Fibroblast of peridontal ligament (primary cell): ENCODE results near the gene HYOU1.
"Not testable (repeated sequence)": the region's sequence is repeated elsewhere in the genome, so short reads cannot be mapped to it uniquely, and the experiment has no call there.

Experiments used
- DNase-seq: peaks from one replicate; pipeline ENCODE4 v3.0.0-alpha.2; 2010; ENCODE audit errors: extremely low read depth

Gene HYOU1

DNA sequence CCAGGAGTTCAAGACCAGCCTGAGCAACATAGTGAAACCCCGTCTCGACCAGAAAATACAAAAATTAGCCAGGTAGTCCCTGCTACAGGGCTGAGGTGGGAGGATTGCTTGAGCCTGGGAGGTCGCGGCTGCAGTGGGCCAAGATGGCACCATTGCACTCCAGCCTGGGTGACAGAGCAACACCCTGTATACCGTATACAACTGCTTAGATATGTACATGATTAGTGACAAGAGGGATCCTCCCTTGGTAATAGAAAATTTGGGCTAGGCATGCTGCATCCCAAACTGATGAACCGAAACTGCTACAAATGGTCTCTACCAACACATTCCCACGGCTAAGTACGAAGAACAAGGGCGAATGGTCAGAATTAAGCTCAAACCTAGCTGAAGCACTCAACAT is 14.1 kb downstream of the HYOU1 start:
- DNase-seq = no peak

DNA sequence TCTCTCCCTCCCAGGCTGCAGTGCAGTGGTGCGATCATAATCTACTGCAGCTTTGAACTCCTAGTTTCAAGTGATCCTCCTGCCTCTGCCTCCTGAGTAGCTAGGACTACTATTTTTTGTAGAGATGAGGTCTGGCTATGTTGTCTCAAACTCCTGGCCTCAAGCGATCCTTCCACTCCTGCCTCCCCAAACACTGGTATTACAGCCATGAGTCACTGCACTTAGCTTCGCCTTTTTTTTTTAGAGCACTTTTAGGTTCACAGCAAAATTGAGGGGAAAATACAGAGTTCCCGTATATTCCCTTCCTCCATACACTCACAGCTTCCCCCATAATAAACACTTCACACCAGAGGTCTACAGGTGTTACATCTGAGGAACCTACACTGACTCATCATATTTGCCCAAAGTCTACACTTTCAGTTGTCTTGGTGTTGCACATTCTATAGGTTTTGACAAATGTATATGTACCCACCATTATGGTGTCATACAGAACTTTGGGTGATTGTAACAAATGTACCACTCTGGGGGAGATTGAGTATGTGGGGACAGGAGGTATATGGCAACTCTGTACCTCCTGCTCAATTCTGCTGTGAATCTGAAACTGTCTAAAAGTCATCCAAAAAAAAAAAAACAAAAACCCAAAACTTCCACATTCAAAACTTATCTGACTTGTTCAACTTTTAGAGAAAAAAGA is 15.0 kb downstream of the HYOU1 start:
- DNase-seq = no peak

DNA sequence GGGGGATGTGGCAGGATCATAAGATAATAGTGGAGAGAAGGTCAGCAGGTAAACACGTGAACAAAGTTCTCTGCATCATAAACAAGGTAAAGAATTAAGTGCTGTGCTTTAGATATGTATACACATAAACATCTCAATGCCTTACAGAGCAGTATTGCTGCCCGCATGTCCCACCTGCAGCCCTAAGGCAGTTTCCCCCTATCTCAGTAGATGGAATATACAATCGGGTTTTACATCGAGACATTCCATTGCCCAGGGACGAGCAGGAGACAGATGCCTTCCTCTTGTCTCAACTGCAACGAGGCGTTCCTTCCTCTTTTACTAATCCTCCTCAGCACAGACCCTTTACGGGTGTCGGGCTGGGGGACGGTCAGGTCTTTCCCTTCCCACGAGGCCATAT is 17.5 kb downstream of the HYOU1 start:
- DNase-seq = not testable (repeated sequence)

DNA sequence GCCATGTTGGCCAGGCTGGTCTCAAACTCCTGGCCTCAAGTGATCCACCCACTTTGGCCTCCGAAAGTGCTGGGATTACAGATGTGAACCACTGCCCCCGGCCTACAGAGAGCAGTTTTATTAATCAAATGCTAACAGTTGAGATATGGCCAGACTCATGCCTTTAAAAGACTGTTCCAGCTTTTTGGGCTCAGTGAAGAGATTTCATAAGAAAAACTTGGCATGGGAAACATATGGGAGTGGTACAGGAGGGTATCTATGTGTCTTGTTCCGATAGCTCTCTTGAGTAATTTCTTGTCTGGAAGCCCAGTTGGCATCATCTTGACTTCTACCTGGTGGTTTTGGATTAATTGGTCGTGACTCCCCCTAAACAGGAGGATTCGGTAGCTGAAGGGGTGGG is 18.1 kb downstream of the HYOU1 start:
- no peak for DNase-seq

DNA sequence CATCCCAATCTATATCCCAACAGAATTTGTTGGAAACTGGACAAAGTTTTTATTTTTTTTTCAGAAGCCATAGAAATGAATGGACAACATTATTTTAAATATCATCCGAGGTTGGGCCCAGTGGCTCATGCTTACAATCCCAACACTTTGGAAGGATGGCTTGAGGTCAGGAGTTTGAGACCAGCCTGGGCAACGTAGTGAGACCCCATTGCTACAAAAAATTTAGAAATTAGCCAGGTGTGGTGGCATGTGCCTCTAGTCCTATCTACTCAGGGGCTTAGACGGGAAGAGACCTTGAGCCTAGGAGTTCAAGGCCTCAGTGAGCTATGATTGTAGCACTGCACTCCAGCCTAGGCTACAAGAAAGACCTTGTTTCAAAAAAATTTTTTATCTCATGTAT is 22.2 kb downstream of the HYOU1 start:
- DNase-seq = no peak

DNA sequence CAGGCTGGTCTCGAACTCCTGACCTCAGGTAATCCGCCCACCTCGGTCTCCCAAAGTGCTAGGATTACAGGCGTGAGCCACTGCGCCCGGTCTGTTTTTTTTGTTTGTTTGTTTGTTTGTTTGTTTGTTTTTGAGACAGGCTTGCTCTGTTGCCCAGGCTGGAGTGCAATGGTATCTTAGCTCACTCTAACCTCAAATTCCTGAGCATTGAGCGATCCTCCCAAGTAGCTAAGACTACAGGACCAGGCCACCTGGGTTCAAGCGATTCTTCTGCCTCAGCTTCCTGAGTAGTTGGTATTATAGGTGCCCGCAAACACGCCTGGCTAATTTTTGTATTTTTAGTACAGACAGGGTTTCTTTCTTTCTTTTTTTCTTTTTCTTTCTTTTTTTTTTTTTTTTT is 23.6 kb downstream of the HYOU1 start:
- DNase-seq = not testable (repeated sequence)

DNA sequence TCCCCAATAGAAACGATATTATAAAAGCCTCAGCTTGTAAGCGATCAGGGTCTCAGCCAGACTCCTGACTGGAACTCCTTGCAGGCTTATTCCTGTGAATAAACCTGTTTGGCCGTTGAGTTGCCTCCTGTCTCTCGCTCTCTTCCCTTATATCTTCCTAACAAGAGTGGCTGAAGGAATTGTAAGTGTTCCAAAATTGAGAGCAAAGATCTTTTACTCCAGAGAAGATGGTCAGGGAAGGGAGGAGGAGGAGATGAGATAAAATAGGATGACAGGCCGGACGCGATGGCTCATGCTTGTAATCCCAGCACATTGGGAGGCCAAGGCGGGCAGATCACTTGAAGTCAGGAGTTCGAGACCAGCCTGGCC is 25.1 kb downstream of the HYOU1 start:
- no peak for DNase-seq

DNA sequence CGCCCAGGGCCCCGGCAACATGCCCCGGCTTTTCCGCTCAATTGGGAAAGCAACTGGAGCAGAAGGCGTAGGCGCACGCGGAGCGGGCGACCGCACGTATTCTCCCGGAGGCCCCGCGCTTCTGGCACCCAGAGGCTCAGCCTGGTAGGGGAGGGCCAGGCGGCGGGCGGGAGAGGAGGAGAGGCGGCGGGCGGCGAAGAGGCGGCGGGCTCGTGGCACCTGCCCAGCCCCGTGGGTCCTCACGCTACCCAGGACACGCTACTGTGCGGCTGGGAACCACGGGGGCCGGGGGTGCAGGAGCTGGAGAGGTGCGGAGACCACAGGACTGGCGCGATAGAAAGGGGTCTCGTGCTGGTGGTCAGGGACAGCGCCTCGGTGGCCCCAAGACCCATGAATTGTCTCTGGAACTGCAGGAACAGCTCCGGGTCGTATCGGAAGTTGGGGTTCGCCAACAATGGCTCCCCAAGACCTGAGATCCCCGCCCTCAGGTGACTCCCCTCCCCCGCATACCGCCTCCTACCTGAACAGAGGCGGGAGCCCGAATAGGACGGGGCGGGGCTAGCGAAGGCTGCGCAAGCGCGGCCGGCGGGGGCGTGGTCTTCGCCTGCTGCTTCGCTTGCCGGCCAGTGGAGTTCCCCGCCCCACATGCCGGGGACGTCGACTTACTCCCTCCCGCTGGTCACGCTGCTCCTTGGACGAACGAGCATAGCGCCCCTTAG is 26.5 kb downstream of the HYOU1 start, which contains the start of gene SLC37A4:
Gene SLC37A4 (minus strand): TSS at position 549 of the 719 bp plus-strand sequence.
- peak; percentile 95 for DNase-seq

DNA sequence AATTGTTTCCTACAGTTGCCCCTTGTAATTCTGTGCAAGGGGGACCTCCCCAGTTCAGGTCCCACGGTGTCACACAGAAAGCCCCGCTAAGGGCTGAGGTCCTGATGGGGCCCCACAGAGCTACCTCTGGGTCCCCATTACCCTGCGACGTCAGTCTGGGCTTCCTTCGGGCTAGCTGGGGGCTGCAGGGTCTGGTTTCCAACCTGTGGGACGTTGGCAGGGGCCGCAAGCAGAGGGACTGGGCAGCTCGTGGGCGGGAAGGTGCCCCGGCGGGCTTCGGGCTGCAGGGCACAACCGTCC is 27.0 kb downstream of the HYOU1 start:
- DNase-seq = no peak

DNA sequence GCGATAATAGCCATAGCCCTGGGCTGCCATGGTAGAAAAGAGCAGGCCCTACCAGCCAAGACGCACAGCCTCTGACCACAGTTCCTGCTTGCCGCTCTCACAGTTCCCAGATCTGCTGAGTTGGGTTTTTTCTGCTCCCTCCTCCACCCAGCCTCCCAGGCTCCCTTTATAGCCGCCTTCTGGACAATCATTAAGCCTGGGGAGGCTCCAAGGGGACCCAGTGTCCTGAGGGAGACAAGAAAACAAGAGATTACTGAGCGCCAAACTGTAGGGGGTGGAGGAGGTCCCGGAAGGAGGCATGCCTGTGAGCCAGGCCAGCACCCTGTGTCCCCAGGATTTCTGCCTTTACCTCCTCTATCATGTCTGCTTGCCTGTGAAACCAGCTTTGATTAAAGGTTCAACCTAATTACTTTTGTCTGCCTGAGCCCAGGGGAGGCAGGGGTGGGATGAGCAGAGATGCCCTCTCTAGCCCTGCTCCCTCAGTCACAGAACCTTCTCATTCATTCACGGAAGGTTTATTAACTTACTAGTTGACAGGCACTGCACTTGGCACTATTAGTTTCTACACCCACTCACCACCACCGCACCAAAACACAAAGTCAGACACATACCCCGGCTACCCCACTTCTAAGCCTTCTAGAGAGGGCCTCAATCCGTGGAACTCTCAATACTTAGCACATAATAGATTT is 27.5 kb downstream of the HYOU1 start:
- DNase-seq = peak; percentile 6

DNA sequence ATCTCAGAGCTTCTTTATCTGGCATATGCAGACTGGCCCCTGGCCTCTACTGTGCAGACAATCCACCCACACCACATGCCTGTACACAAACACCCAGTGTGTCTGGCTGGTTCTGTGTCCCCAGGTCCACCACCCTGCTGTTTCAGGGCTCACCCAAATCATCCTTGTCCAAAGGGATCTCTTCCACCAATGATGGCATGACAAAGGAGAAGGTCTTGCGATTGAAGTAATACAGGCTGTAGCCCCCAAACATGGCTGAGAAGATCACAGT is 28.0 kb downstream of the HYOU1 start:
- no peak for DNase-seq

DNA sequence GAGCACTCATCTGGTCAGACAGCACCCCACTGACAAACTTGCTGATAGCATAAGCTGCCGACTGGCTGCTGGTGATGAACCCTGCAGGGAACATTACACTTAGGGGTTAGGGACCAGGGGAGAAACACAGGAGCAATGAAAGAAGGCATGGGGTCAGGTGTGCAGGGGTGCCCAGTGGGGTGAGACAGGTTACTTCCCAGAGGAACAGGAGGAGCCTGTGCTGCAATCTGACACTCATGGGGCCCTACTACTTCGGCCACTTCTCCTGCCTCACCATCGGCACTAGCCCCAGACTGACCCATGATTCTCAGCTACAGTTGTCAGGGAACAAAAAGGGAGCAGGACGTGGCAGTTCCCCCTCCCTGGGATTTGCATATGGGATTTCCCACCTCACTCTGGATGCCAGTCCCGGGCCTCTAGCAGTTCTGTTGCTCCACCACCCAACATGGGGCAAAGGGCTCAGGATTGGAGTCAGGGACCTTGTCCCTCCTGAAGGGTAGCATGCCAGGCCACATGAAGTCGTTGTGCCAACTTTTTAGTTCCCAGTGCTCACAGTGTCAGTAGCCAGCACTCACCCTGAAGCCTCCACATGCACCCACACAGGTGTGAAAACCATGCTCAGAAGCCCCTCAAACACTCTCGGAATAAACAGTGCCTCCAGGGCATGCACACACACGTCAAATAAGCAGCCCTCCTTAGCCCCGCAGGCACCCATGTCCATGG is 28.5 kb downstream of the HYOU1 start:
- no peak for DNase-seq

DNA sequence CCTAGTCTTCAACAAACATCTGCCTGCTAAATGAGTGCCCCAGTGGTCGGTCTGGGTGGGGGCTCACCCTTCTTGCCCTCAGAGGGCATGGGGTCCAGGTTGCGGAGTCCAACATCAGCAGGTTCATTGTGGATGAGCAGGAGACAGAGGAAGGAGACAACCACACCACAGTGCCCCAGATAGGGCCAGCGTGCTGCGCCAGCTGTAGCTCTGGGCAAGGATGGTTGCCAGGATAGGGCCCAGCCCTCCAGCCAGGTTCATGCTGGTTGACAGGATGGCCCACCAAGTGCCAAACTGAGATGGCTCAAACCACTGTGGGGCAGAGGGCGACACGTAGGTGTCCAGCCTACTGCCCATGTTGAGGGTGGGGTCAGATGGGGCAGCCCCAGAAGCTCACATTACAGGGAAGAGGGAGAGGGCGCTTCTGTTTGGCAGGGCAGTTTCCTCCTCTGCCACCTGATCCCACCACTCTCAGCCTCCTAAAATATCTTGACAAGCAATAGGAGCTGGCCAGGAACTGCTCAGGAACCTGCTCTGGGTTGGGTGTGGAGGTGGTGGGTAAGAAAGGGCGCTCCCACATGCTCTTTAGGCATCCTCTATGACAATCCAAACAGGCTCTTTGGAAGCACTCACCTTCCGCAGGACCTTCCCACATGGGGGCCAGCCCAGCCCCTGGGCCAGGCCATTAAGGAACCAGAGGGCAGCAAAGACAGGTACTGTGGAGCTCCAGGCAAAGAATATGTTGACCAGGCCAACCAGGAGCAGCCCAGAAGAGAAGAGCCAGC is 29.3 kb downstream of the HYOU1 start:
- no peak for DNase-seq

DNA sequence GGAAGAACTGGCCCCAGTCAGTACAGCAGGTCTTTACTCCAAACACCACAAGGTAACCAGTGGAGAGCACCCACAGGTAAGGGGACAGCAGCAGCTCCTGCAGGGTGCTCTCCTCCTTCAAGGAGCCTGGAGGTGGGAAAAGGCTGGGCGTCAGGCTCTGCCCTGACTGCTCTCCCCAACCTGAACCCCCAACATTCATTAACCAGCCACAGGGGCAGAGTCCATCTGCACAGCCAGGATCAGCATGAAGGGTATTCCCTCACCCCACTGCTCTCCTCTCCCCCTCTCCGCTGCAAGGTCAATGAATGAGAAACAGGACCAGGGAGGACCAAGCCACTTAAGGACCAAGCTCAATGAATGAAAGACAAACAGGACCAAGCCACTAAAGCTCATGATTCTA is 30.0 kb downstream of the HYOU1 start:
- DNase-seq = no peak

DNA sequence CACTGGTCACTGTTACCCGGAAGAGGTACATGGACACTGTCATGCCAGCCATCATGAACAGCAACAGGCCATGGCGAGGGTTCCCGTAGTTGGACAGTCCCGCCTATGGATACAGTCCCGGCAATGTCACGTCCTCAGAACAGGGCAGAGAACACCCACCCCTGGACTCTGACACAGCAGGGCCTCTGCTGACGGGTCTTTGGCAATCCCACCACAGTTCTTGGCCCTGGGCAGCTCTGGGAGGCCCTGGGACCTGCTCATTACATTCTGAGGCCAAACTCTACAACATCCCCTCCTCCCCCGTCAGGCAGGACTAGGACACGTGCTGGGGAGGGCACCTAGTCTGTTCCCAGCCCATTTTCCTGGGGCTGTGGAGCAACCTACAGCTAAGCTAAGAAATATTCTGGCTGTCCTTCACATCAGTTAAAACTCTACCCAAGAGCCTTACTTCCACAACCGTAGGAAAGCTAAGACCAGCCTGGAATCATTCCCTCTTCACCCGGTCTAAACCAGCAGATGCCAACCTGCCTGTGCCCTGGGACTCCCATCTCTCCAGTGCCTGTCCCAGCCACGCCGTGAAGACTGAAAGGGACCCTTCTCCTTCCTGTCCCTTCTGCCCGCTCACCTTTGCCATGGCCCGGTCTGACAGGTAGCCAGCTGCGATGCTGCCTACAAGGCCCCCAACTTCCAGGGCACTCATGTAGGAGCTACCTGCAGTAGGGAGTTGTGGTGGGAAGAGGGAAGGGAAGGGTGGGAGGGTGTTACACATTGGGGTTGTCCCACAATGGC is 30.8 kb downstream of the HYOU1 start:
- DNase-seq = no peak

DNA sequence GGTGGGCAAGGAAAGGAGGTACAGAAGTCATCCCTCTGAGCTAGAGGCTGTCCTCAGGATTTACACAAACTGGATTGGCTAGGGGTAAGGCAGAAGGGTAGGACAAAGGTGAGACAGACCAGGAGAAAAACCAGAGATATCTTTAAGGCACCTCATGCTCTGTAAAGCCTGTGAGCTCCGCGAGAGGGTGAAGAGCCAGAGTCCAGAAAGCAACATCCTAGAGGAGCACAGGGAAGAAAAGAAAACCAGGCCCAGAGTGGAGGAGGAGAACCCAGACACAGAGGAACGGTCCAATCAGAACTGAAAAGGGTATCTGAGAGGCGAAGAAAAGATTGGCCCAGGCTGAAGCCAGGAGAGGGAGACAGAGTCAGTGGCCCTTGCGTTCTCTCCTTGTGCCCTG is 31.5 kb downstream of the HYOU1 start:
- DNase-seq = no peak

DNA sequence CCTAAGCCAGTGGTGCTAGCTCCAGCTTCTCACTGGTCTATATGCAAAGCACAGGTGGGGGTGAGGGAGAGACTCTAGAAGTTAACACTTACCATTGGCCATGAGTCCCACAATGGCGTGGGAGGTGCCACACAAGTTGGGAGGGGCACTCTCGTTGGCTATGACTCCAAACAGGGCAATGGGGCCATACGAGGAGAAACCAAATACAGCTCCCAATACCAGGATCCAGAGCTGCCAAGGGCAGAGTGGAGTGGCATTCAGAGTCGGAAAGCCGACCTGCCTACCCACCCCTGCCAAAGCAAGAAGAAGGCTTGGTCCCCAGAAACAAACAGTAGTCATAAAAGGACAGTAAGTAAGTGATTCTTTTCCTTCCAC is 31.9 kb downstream of the HYOU1 start:
- no peak for DNase-seq

DNA sequence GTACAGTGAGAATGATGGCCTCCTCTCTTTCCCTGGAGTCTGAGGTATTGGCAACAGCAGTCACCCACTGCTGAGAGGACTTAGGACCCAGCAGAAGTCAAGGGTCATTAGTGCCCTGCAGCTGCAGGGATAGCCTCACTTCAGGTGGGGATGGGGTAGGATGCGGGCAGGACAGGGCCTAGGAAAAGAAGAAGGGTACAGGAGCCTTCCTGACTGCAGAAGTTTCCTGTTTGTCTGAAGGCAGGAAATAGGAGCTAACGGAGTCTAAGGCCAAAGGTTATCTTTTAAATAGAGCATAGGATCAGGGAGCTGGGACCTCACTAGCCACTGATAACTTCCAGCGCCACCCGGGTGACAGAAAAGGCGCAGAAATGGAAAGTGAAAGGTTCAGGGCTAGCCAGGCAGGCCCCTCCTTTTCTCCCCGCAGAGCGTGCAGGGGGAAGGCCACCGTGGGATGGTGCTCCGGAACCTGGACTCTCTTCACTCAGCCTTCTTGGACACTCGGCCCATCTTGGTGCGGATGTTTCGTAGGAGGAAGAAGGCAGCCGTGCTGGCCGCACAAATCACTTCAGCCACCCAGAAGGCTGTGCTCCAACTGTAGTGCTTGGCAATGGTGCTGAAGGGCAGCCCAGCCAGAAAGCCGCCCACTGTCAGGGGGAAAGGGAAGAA is 32.4 kb downstream of the HYOU1 start:
- no peak for DNase-seq

DNA sequence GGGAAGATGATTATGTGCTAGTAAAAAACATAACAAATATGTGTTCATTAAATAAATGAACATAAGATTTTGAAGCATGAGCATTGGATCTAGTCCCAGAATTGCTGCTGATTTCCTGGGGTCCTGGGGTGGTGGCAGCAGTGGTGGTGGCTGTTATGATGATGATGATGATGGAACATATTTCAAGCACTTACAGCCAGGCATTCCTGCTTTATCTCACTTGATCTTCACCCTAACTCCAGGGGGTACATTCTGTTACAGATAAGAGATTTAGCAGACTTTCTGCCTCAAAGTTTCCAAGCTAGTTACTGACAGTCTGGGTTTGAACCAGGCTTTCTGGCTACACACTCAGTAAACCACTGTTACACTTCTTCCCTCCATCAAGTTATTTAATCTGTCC is 33.3 kb downstream of the HYOU1 start:
- DNase-seq = no peak

DNA sequence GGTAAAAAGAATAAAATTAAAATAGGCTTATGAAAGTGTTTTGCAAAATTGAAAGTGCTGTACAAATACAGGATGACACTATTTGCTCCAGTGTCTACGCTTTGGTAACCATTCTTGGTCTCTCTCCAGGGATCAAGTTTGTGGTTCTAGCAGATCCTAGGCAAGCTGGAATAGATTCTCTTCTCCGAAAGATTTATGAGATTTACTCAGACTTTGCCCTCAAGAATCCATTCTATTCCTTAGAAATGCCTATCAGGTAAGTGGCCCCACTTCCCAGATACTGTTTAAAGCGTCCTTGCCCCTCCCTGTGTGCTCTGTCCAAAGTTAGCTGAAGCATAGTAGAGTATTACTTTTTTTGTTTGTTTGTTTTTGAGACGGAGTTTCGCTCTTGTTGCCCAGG is 35.4 kb downstream of the HYOU1 start:
- DNase-seq = no peak

DNA sequence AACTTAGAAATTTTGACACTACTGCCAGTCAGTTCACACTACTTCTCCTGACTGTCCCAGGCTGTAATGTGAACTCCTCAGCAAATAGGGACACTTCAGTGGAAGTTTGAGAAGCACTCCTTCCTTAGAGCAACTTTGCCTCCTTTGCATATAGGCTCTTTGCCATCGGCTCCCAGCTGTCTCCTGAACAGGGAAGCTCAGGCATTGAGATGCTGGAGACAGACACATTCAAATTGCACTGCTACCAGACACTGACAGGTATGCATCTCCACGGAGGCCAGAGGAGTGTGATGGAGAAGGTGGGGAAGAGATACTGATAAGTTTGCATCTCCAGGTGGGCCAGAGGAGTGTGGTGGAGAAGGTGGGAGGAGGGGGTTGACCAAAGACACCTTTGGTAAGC is 37.0 kb downstream of the HYOU1 start:
- DNase-seq = no peak
